WERI-Rb-1 (cell line): ENCODE data around the gene MINDY3.

Experiments used
- DNase-seq: peaks from one replicate; pipeline ENCODE4 v3.0.0-alpha.2; 2020
- H3K27ac ChIP-seq: fragments of 250-450 bp; sonication (Bioruptor Pico); 2 replicates; pipeline ENCODE4 v1.5.1; 2020; ENCODE audit warnings: mild to moderate bottlenecking, moderate library complexity
- H3K27me3 ChIP-seq: fragments of 250-450 bp; sonication (Bioruptor Pico); 2 replicates; pipeline ENCODE4 v1.5.1; 2021; ENCODE audit warnings: mild to moderate bottlenecking, low read depth, moderate library complexity; ENCODE audit not compliant: insufficient read depth, severe bottlenecking
- H3K36me3 ChIP-seq: fragments of 250-450 bp; sonication (Bioruptor Pico); 2 replicates; pipeline ENCODE4 v1.5.1; 2020; ENCODE audit warnings: mild to moderate bottlenecking, moderate library complexity
- H3K4me3 ChIP-seq: 2 replicates; pipeline ENCODE4 v1.5.1; 2011; ENCODE audit warnings: low read depth, mild to moderate bottlenecking, control low read depth, low read length
- H3K9me3 ChIP-seq: fragments of 250-450 bp; sonication (Bioruptor Pico); 2 replicates; pipeline ENCODE4 v1.5.1; 2021; ENCODE audit warnings: mild to moderate bottlenecking, moderate library complexity; ENCODE audit not compliant: severe bottlenecking
- TF ChIP-seq, protein P1 (sequence below): IDR thresholded peaks from 2 replicates; pipeline ENCODE4 v1.5.1; 2011; ENCODE audit warnings: low read depth, mild to moderate bottlenecking, control low read depth, inconsistent platforms, low read length

The MINDY3 gene

DNA sequence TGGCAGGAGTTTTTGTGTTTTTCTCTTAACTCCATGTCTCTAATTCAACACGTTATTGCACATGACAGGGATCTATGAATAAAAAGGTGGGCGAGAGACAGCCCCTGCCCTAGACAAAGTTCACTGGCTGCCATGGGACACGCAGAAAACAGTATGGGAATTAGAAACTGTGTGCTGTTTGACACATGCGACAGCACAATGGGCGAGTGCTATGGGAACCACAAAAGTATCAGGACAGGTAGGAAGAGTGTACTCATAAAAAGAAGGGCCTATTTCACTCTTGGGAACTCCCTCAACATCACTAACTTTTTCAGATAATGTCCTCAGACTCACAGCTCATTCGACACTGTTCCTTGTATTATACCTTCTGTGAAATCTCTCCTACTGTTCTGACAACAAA, 45.7 kb downstream of the MINDY3 start:
- Histone ChIP-seq H3K4me3 (no peak overlapping the region), H3K27me3 (no peaks in the 10 kb centered on the region), H3K36me3 (no peaks in the 10 kb centered on the region), H3K9me3 (no peaks in the 10 kb centered on the region), H3K27ac (no peak overlapping the region)
- TF ChIP-seq, protein P1, sequence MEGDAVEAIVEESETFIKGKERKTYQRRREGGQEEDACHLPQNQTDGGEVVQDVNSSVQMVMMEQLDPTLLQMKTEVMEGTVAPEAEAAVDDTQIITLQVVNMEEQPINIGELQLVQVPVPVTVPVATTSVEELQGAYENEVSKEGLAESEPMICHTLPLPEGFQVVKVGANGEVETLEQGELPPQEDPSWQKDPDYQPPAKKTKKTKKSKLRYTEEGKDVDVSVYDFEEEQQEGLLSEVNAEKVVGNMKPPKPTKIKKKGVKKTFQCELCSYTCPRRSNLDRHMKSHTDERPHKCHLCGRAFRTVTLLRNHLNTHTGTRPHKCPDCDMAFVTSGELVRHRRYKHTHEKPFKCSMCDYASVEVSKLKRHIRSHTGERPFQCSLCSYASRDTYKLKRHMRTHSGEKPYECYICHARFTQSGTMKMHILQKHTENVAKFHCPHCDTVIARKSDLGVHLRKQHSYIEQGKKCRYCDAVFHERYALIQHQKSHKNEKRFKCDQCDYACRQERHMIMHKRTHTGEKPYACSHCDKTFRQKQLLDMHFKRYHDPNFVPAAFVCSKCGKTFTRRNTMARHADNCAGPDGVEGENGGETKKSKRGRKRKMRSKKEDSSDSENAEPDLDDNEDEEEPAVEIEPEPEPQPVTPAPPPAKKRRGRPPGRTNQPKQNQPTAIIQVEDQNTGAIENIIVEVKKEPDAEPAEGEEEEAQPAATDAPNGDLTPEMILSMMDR = no peak
- no peak for DNase-seq

DNA sequence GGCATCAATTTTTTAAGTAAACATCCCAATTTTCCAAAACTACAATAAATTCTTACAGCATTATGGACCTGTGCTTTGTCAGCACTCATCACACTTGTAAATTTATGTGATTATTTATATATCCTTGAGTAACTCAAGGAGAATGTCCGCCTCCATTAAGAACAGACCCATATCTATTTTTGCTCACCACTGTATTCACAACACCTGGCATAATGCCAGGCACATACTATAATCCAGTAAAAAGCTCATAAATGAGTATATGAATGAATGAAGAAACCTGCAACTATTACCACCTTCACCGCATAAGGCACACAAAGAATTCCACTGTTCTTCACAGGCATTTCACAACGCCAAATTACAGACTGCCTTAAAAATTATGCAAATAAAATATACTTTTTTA, 46.9 kb downstream of the MINDY3 start:
- Histone ChIP-seq H3K27ac (no peak overlapping the region), H3K36me3 (no peaks in the 10 kb centered on the region), H3K4me3 (no peak overlapping the region), H3K9me3 (no peaks in the 10 kb centered on the region), H3K27me3 (no peaks in the 10 kb centered on the region)
- TF ChIP-seq, protein P1 = no peak
- DNase-seq = no peak

DNA sequence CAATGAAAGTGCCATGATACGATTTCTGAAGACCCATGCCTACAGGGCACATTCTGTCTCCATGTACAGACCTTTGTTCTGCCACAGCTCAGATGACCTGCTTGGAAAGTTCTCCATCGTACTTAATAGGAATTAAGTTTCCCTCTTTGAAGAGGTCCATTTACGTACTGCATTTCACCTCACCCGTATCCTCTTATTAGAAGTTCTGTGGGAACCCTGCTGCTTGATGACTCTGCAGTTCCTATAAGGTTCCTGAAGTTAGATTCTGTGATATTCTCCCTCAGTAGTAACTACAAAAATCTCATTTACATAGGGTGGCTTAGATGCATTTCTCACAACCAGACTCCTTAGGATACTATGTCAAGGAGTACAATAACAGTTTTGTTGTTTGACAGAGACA, 50.9 kb downstream of the MINDY3 start:
- H3K36me3 ChIP-seq = no peaks in the 10 kb centered on the region
- TF ChIP-seq, protein P1 = no peak
- no peaks in the 10 kb centered on the region for H3K27me3 ChIP-seq
- DNase-seq = no peak
- no peak overlapping the region for H3K27ac ChIP-seq
- H3K4me3 ChIP-seq = no peak overlapping the region
- no peaks in the 10 kb centered on the region for H3K9me3 ChIP-seq

- no peak for DNase-seq
- Histone ChIP-seq H3K4me3 (no peak overlapping the region), H3K9me3 (no peaks in the 10 kb centered on the region), H3K27me3 (no peaks in the 10 kb centered on the region), H3K36me3 (no peaks in the 10 kb centered on the region), H3K27ac (no peak overlapping the region; the same call in 1 of the 2 replicates)
- TF ChIP-seq, protein P1 = no peak
These were observed 52.0 kb downstream of the MINDY3 start for GRCh38 chr10:15808204-15808797.

DNA sequence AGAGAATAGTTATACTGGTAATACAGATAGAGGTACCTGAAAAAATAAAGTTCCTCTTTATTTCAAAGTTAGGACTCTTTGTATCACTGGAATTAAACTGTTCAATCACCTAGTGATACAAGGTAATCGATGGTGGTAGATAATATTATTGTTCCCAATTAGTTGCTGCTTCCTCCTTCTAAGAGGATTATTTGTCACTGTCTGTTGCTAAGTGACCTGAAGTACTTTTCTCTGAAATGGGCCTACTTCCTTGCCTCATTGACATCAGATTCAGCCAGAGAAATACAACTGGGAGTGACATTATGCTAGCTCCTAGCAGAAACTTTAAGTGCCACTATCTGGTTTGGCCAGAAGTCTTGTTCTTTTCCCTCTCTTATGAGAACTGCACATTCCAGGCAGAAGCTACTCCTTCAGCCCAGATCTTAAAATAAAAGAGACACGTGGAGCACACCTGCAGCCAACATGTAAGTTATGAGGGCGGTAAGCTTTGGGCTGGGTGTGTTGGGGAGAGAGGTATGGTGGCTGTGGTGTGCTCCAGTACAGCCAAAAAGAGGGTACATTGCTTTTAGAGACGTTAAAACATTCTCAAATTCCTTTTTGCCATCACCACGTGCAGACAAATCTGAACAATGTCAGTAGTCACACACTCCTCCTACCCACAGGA, 54.8 kb downstream of the MINDY3 start:
- no peaks in the 10 kb centered on the region for H3K9me3 ChIP-seq
- TF ChIP-seq, protein P1 = no peak
- H3K36me3 ChIP-seq = no peaks in the 10 kb centered on the region
- no peak for DNase-seq
- H3K27me3 ChIP-seq = no peaks in the 10 kb centered on the region
- H3K27ac ChIP-seq = no peak overlapping the region; the same call in 1 of the 2 replicates
- H3K4me3 ChIP-seq = 0 out of 2 replicates have a peak overlapping the region, but pooled peaks have one; percentile 8
